Breast epithelium (tissue), 4 donors: ENCODE data around the gene LNX1. TPM values are rescaled to one million over a fixed set of nuclear protein-coding genes. Genes with fewer than 3 reads are reported as not detected.

ENCODE experiments used
- DNase-seq, 2 donors: peaks; one replicate each; pipeline ENCODE4 v3.0.0-alpha.2; 2019; ENCODE audit warnings: low spot score in 2 of 2
- H3K27ac ChIP-seq, 2 donors: fragments of 200-600 bp; sonication (generic) in 1 of 2; one replicate each; pipeline ENCODE4 v1.5.1; 2016 to 2019; ENCODE audit warnings: mild to moderate bottlenecking in 1 of 2
- H3K27me3 ChIP-seq, 2 donors: fragments of 200-600 bp; sonication (generic) in 1 of 2; one replicate each; pipeline versions ENCODE4 v1.5.1 to v1.6.0; 2017 to 2019; ENCODE audit warnings: control low read depth in 1 of 2, mild to moderate bottlenecking in 1 of 2
- H3K36me3 ChIP-seq: fragments of 200-600 bp; one replicate; pipeline ENCODE4 v1.5.1; 2019
- H3K4me1 ChIP-seq, 2 donors: fragments of 200-600 bp; sonication (generic); one replicate each; pipeline ENCODE4 v1.5.1; 2016 to 2019; ENCODE audit warnings: control low read depth in 1 of 2
- H3K4me3 ChIP-seq, 3 donors: fragments of 200-600 bp; sonication (generic); 1 replicate in 2 of 3; 2 replicates in 1 of 3; pipeline ENCODE4 v1.5.1; 2016 to 2019; ENCODE audit warnings: mild to moderate bottlenecking in 3 of 3, moderate library complexity in 2 of 3
- H3K9me3 ChIP-seq, 2 donors: fragments of 200-600 bp; sonication (generic) in 1 of 2; one replicate each; pipeline ENCODE4 v1.5.1; 2016 to 2019; ENCODE audit warnings: control low read depth in 1 of 2
- CTCF ChIP-seq, 3 donors: fragments of 450-650 bp; IDR thresholded peaks; one replicate each; pipeline ENCODE4 v1.5.1; 2016 to 2017; ENCODE audit warnings: antibody characterized with exemption in 3 of 3, mild to moderate bottlenecking in 3 of 3, moderate library complexity in 3 of 3
- POLR2A ChIP-seq: fragments of 450-650 bp; IDR thresholded peaks from one replicate; pipeline ENCODE4 v1.6.1; 2016; ENCODE audit warnings: antibody characterized with exemption, mild to moderate bottlenecking, moderate library complexity
- POLR2AphosphoS5 ChIP-seq, 3 donors: sonication (generic); formaldehyde crosslinking; IDR thresholded peaks; one replicate each; pipeline ENCODE4 v1.6.1; 2017; ENCODE audit warnings: antibody characterized with exemption in 3 of 3
- intact Hi-C: fragments of 100-400 bp; cut with DNase I; formaldehyde crosslinking; loops from one replicate; pipeline ENCODE4 v1.15.1; 2023; ENCODE audit warnings: low total_unique reads
- total RNA-seq, 3 donors: library from RNA; depleted of rRNA; stranded (reverse); fragments of >200 nt; gene quantifications; one replicate each; pipeline ENCODE4 v1.1.0, GENCODE V29; 2016

Gene LNX1
- total RNA-seq, 3 donors from 2014 or later = 19.7 to 22.6 (median 22.5) TPM

DNA sequence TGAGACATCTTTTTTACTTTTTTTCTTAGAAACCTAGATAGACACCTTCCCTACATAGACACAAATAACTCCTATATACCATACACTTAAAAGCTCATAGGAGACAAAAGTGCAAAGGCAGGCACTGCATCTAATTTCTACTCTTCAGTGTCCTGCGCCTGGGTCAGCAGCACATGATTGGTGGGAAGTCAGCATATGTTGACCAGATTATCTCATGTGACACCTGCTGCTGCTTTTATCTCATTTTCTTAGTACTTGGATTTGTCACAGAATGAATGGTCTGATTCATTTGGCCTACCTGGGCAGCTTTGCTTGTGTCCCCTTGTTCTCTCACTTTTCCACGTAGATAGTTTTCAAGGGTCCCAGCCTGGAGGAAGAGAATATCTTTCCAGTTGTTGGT lies 24.9 kb upstream of the LNX1 start:
- no peak for TF ChIP-seq CTCF (IDR thresholded peaks at IDR 0.05)
- no peak for TF ChIP-seq POLR2A
- TF ChIP-seq POLR2AphosphoS5 (IDR thresholded peaks at IDR 0.05) = no peak
- Histone ChIP-seq H3K4me3 (no peak overlapping the region), H3K36me3 (no peaks in the 10 kb centered on the region), H3K9me3 (no peaks in the 10 kb centered on the region), H3K27me3 (no peaks in the 10 kb centered on the region), H3K4me1 (no peaks in the 10 kb centered on the region), H3K27ac (no peak overlapping the region)
- DNase-seq = no peak
- intact Hi-C loops = no loop called here

DNA sequence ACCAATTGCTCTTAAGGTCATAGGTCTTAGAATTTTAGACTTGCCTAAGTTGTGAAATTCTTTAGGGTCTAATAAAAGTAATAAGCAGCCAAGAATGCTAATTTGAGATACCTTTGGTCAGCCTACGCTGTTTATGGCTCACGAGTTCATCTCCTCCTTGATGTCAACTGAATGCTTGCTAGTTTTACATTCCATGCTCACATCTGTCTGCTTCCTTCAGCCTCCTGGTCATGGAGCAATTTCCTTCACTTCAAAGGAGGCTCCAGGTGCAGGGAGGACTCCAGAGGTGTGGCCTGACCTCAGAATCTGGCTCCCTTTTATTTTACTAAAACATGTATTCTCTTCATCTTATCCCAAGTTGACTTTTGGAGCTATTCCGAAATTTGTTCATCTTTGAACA lies 23.3 kb upstream of the LNX1 start:
- Histone ChIP-seq H3K9me3 (no peaks in the 10 kb centered on the region), H3K27me3 (no peaks in the 10 kb centered on the region), H3K27ac (no peak overlapping the region), H3K4me1 (no peaks in the 10 kb centered on the region), H3K36me3 (no peaks in the 10 kb centered on the region), H3K4me3 (no peak overlapping the region)
- TF ChIP-seq CTCF (IDR thresholded peaks at IDR 0.05) = peak in 1 of 3 donors; percentile 12
- no peak for TF ChIP-seq POLR2A
- DNase-seq = no peak
- intact Hi-C loops = no loop called here

- Histone ChIP-seq H3K4me3 (no peak overlapping the region), H3K27me3 (no peaks in the 10 kb centered on the region), H3K9me3 (no peaks in the 10 kb centered on the region), H3K36me3 (no peaks in the 10 kb centered on the region), H3K27ac (no peak overlapping the region), H3K4me1 (no peaks in the 10 kb centered on the region)
- intact Hi-C loops = no loop called here
- no peak for DNase-seq
- no peak for TF ChIP-seq POLR2AphosphoS5 (IDR thresholded peaks at IDR 0.05)
- TF ChIP-seq POLR2A = no peak
- TF ChIP-seq CTCF (IDR thresholded peaks at IDR 0.05) = no peak
These were observed 22.1 kb upstream of the LNX1 start for GRCh38 chr4:53613428-53613827.

GRCh38 chr4:53608649-53609048 lies 17.4 kb upstream of the LNX1 start:
- no peaks in the 10 kb centered on the region for H3K4me1 ChIP-seq
- TF ChIP-seq POLR2AphosphoS5 (IDR thresholded peaks at IDR 0.05) = no peak
- no peak for TF ChIP-seq POLR2A
- no peak for TF ChIP-seq CTCF (IDR thresholded peaks at IDR 0.05)
- no peaks in the 10 kb centered on the region for H3K9me3 ChIP-seq
- no peak for DNase-seq
- H3K27me3 ChIP-seq = no peaks in the 10 kb centered on the region
- intact Hi-C loops = no loop called here
- no peaks in the 10 kb centered on the region for H3K36me3 ChIP-seq
- no peak overlapping the region for H3K4me3 ChIP-seq
- no peak overlapping the region for H3K27ac ChIP-seq

DNA sequence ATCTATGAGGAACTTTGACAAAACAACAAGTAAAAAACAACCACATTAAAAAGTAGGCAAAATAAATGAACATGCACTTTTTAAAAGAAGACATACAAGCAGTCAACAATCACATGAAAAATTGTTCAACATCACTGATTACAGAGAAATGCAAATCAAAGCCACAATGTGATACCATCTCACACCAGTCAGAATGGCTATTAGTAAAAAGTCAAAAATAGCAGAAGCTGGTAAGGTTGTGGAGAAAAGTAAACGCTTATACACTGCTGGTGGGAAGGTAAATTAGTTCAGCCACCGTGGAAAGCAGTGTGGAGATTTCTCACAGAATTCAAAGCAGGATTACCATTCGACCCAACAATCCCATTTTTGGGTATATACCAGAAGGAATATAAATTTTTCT lies 17.0 kb upstream of the LNX1 start:
- intact Hi-C loops = no loop called here
- H3K4me3 ChIP-seq = no peak overlapping the region
- H3K36me3 ChIP-seq = no peaks in the 10 kb centered on the region
- H3K4me1 ChIP-seq = no peaks in the 10 kb centered on the region
- H3K9me3 ChIP-seq = no peaks in the 10 kb centered on the region
- H3K27me3 ChIP-seq = no peaks in the 10 kb centered on the region
- DNase-seq = no peak
- TF ChIP-seq POLR2AphosphoS5 (IDR thresholded peaks at IDR 0.05) (no peak), CTCF (IDR thresholded peaks at IDR 0.05) (no peak), POLR2A (no peak)
- H3K27ac ChIP-seq = no peak overlapping the region
